Peyer's patch (tissue), 4 donors: ENCODE measurements around the gene CYB5B.

Experiments
- CTCF ChIP-seq, 6 experiments: fragments of 450-650 bp in 4 of 6; fragments of 200-600 bp in 2 of 6; sonication (generic) in 1 of 6; IDR thresholded peaks; one replicate each; pipeline ENCODE4 v1.5.1; 2017 to 2019; ENCODE audit warnings: antibody characterized with exemption in 6 of 6, mild to moderate bottlenecking in 3 of 6, moderate library complexity in 1 of 6
- POLR2A ChIP-seq, 2 donors: fragments of 450-650 bp; IDR thresholded peaks; one replicate each; pipeline ENCODE4 v1.5.1; 2017; ENCODE audit warnings: antibody characterized with exemption in 2 of 2, mild to moderate bottlenecking in 2 of 2, moderate library complexity in 2 of 2

- no peak for TF ChIP-seq POLR2A (IDR thresholded peaks at IDR 0.05)
- TF ChIP-seq CTCF (IDR thresholded peaks at IDR 0.05) = no peak
Observed at GRCh38 chr16:69501956-69502745, 77.7 kb downstream of the CYB5B start.
